ENCODE measurements around the gene RTBDN. TPM values are rescaled to one million over a fixed set of nuclear protein-coding genes. Genes with fewer than 3 reads are reported as not detected.

RTBDN gene
- total and polyA plus RNA-seq, 10 of the 15 experiments (the other 5 are each of a cell fraction or from before 2014, with no cell fraction given) = 0.45 TPM; not detected in 9

GRCh38 chr19:12788042-12788681 is 46.2 kb downstream of the RTBDN start (continued):
- TF ChIP-seq POLR2AphosphoS2 (IDR thresholded peaks at IDR 0.05; ENCODE audit: low read depth, low read length) (no peak), HDGF (IDR thresholded peaks at IDR 0.05) (peak; percentile 15; the same call in 1 of the 2 replicates), SREBF2 (IDR thresholded peaks at IDR 0.05; ENCODE audit: low read length) (no peak), ZBTB4 (CRISPR knock-in tag; IDR thresholded peaks at IDR 0.05) (no peak), NFXL1 (IDR thresholded peaks at IDR 0.05; ENCODE audit: borderline replicate concordance) (no peak), POLR2AphosphoS5 (IDR thresholded peaks at IDR 0.05; ENCODE audit: low read length) (peak; percentile 29; the same call in 1 of the 2 replicates)

- H4K20me1 ChIP-seq (ENCODE audit: control insufficient read depth, insufficient read depth) = no peaks in the 10 kb centered on the region
- no peaks in the 10 kb centered on the region for H3K36me3 ChIP-seq (ENCODE audit: control insufficient read depth in 2 of 2, insufficient read depth in 2 of 2, low read length in 1 of 2)
- intact Hi-C loops (cut with micrococcal nuclease; ENCODE audit: unreplicated experiment) = loop anchor here (5.0 to 10.0 kb wide), 2 partner anchors 150 to 1693 kb away; partner anchors contain the start of gene CALR
- H3K79me2 ChIP-seq (ENCODE audit: control insufficient read depth, insufficient read depth, low read length) = peaks cover 30% of the 10 kb centered on the region
- FAIRE-seq = no peak
- POLR2A ChIA-PET = interaction anchor here (0.6 to 3.4 kb wide), 4 partner anchors 9 to 1188 kb away, joined by 3 to 66 read pairs (median 8); no protein-coding TSS in a partner anchor
- no TSS peak for BruUV-seq (replicated peaks)
- in situ Hi-C loops (cut with MboI) = no loop called here
- RAD21 ChIA-PET (ENCODE audit: unreplicated experiment) = interaction anchor here (0.7 to 4.5 kb wide), 2 partner anchors 9 to 10 kb away, joined by 3 to 49 read pairs; no protein-coding TSS in a partner anchor
- CTCF ChIA-PET = interaction anchor here (0.7 to 4.2 kb wide), 4 partner anchors 9 to 63 kb away, joined by 3 to 44 read pairs (median 12); no protein-coding TSS in a partner anchor
- DNase-seq (ENCODE audit: low read depth, low spot score) = no peak
- H3K9me3 ChIP-seq (replicated peaks; ENCODE audit: control insufficient read depth, insufficient read depth, low read length) = no peaks in the 10 kb centered on the region
- TF ChIP-seq BCLAF1 (IDR thresholded peaks at IDR 0.05) = no peak
- H2AFZ ChIP-seq (ENCODE audit: control insufficient read depth, low read depth, low read length) = no peak overlapping the region
- H3K4me2 ChIP-seq (ENCODE audit: control insufficient read depth, insufficient read depth) = no peak overlapping the region
- no peak for ATAC-seq
- WGBS (ENCODE audit: insufficient coverage, insufficient replicate concordance, low lambda C conversion rate, missing lambda C conversion rate) = 42% methylated on average over 10 of the region's 10 CpGs
- H3K27ac ChIP-seq (ENCODE audit: control insufficient read depth, insufficient read depth) = peak overlapping the region; percentile 99; the same call in 1 of the 2 replicates
- H3K27me3 ChIP-seq (replicated peaks in 1 of 2; ENCODE audit: control insufficient read depth in 2 of 2, insufficient read depth in 2 of 2, low read length in 1 of 2) = no peaks in the 10 kb centered on the region
- H3K4me1 ChIP-seq (ENCODE audit: control insufficient read depth, insufficient read depth, low read length) = peaks cover 64% of the 10 kb centered on the region
- H3K9ac ChIP-seq (ENCODE audit: control insufficient read depth, insufficient read depth, low read length) = no peak overlapping the region
- SMC1A ChIA-PET (ENCODE audit: uncharacterized antibody, unreplicated experiment) = interaction anchor here (0.7 to 4.1 kb wide), 3 partner anchors 9 to 321 kb away, joined by 3 to 28 read pairs (median 4); no protein-coding TSS in a partner anchor
- no peak overlapping the region for H3K4me3 ChIP-seq
These were observed 46.9 kb downstream of the RTBDN start for GRCh38 chr19:12787458-12787857.
